ENCODE measurements around the gene OTUB1. TPM values are rescaled to one million over a fixed set of nuclear protein-coding genes. Genes with fewer than 3 reads are reported as not detected.

The OTUB1 gene
- total RNA-seq, 2 experiments from 2014 or later, result 94.8 to 102 TPM

Other genes with a start within 250 kb of the OTUB1 start
- 1 to 10 TPM; 1.1 TPM for gene ZFTA, start 217.7 kb upstream of the OTUB1 start, total RNA-seq
- gene SPINDOC, start 173.0 kb upstream of the OTUB1 start, total RNA-seq, result 10 to 100 TPM; 38.4 to 40.7 TPM
- gene MARK2, start 147.3 kb upstream of the OTUB1 start, total RNA-seq, result 10 to 100 TPM; 68.3 to 69.2 TPM
- gene RCOR2, start 69.3 kb upstream of the OTUB1 start, total RNA-seq, result under 1 TPM; 0.12 to 0.40 TPM
- 10 to 100 TPM; 30.4 to 33.6 TPM for gene NAA40, start 47.4 kb upstream of the OTUB1 start, total RNA-seq
- gene COX8A, start 11.8 kb upstream of the OTUB1 start, total RNA-seq, result 100 to 1,000 TPM; 451 to 462 TPM
- not detected for gene FLRT1, start 49.5 kb downstream of the OTUB1 start, total RNA-seq
- 10 to 100 TPM in 1 of 2 experiments, 1 to 10 TPM in 1; 9.2 to 11.6 TPM for gene MACROD1, start 179.7 kb downstream of the OTUB1 start, total RNA-seq
- gene STIP1, start 199.7 kb downstream of the OTUB1 start, total RNA-seq, result 100 to 1,000 TPM; 211 to 213 TPM
- 100 to 1,000 TPM; 190 to 207 TPM for gene FERMT3, start 220.3 kb downstream of the OTUB1 start, total RNA-seq
- 10 to 100 TPM; 20.0 to 26.5 TPM for gene TRPT1, start 239.7 kb downstream of the OTUB1 start, total RNA-seq
- 10 to 100 TPM; 70.2 to 82.1 TPM for gene NUDT22, start 239.8 kb downstream of the OTUB1 start, total RNA-seq
- 10 to 100 TPM; 39.5 to 40.5 TPM for gene DNAJC4, start 244.1 kb downstream of the OTUB1 start, total RNA-seq
- gene VEGFB, start 248.1 kb downstream of the OTUB1 start, total RNA-seq, result 10 to 100 TPM; 51.1 to 60.3 TPM